GM12878 (cell line): ENCODE measurements around the gene CDHR5. TPM values are rescaled to one million over a fixed set of nuclear protein-coding genes. Genes with fewer than 3 reads are reported as not detected.

Experiments
- ATAC-seq: fragments of 200-7000 bp; cut with Tn5 transposase; 3 replicates; pipeline ENCODE4 v1.9.1; 2020; ENCODE audit warnings: mild to moderate bottlenecking, moderate library complexity
- BruUV-seq: library from RNA; stranded (reverse); fragments of 400-500 nt; replicated peaks from 2 replicates; lab custom pipeline; 2021; lab: Mats Ljungman, UMichigan
- CTCF ChIA-PET: fragments of 300-600 bp; sonication (Branson Sonifier 250); formaldehyde crosslinking; extraction: SDS; loops from one replicate; lab custom pipeline; 2021; ENCODE audit warnings: inconsistent platforms; lab: Yijun Ruan, JAX
- POLR2A ChIA-PET: fragments of 350-600 bp; formaldehyde crosslinking; extraction: SDS; loops from one replicate; lab custom pipeline; 2021; ENCODE audit warnings: inconsistent platforms; lab: Charles Lee
- RAD21 ChIA-PET: fragments of 300-600 bp; sonication (Branson Sonifier 250); formaldehyde crosslinking; loops from one replicate; lab custom pipeline; 2023; ENCODE audit warnings: antibody characterized with exemption; ENCODE audit not compliant: unreplicated experiment; lab: Charles Lee
- SMC1A ChIA-PET: fragments of 300-600 bp; sonication (Branson Sonifier 250); formaldehyde crosslinking; loops from one replicate; lab custom pipeline; 2023; ENCODE audit not compliant: unreplicated experiment, uncharacterized antibody; lab: Charles Lee
- DNase-seq: peaks from one replicate; pipeline ENCODE4 v3.0.0-alpha.2; 2011; ENCODE audit warnings: low read depth, low spot score
- FAIRE-seq: peaks from 3 replicates; lab custom pipeline; 2011; peaks lifted over from hg19 to GRCh38; lab: Jason Lieb, UNC
- H2AFZ ChIP-seq: 2 replicates; pipeline ENCODE4 v1.6.0; 2011; ENCODE audit warnings: low read depth, low read length, control low read depth; ENCODE audit not compliant: control insufficient read depth
- H3K27ac ChIP-seq: 2 replicates; pipeline ENCODE4 v1.5.1; 2011; ENCODE audit warnings: control low read depth; ENCODE audit not compliant: control insufficient read depth, insufficient read depth
- H3K27me3 ChIP-seq, 2 experiments: replicated peaks in 1 of 2; 2 replicates each; pipeline versions ENCODE4 v1.6.0 to v1.6.1; 2011; ENCODE audit warnings: low read length in 1 of 2; ENCODE audit not compliant: control insufficient read depth in 2 of 2, insufficient read depth in 2 of 2
- H3K36me3 ChIP-seq, 2 experiments: 2 replicates each; pipeline ENCODE4 v1.5.1; 2011; ENCODE audit warnings: low read length in 1 of 2; ENCODE audit not compliant: control insufficient read depth in 2 of 2, insufficient read depth in 2 of 2
- H3K4me1 ChIP-seq: 2 replicates; pipeline ENCODE4 v1.6.1; 2011; ENCODE audit warnings: mild to moderate bottlenecking, low read length, moderate library complexity, mixed read lengths; ENCODE audit not compliant: control insufficient read depth, insufficient read depth
- H3K4me2 ChIP-seq: 2 replicates; pipeline ENCODE4 v1.6.0; 2011; ENCODE audit warnings: control low read depth; ENCODE audit not compliant: control insufficient read depth, insufficient read depth
- H3K4me3 ChIP-seq: fragments of 200-600 bp; sonication (generic); 2 replicates; pipeline ENCODE4 v1.5.1; 2016
- H3K79me2 ChIP-seq: 2 replicates; pipeline ENCODE4 v1.6.0; 2011; ENCODE audit warnings: low read length; ENCODE audit not compliant: control insufficient read depth, insufficient read depth
- H3K9ac ChIP-seq: 2 replicates; pipeline ENCODE4 v1.8.0; 2011; ENCODE audit warnings: low read length, control low read depth, mixed read lengths; ENCODE audit not compliant: control insufficient read depth, insufficient read depth
- H3K9me3 ChIP-seq: replicated peaks from 3 replicates; pipeline ENCODE4 v1.5.1; 2011; ENCODE audit warnings: mild to moderate bottlenecking, low read length; ENCODE audit not compliant: control insufficient read depth, insufficient read depth
- H4K20me1 ChIP-seq: 2 replicates; pipeline ENCODE4 v1.6.0; 2011; ENCODE audit not compliant: control insufficient read depth, insufficient read depth
- ASH2L ChIP-seq: fragments of 300-600, 200-600 bp; sonication (generic); IDR thresholded peaks from 2 replicates; pipeline ENCODE4 v1.6.1; 2017; ENCODE audit warnings: low read depth, mild to moderate bottlenecking, borderline replicate concordance
- ATF7 ChIP-seq: fragments of 450-650 bp; IDR thresholded peaks from 2 replicates; pipeline ENCODE4 v1.6.1; 2016; ENCODE audit warnings: low read depth, mild to moderate bottlenecking
- CREM ChIP-seq: IDR thresholded peaks from 2 replicates; pipeline ENCODE4 v1.6.1; 2014; ENCODE audit warnings: antibody characterized with exemption, low read depth
- FOXM1 ChIP-seq: IDR thresholded peaks from 2 replicates; pipeline ENCODE4 v1.6.1; 2012; ENCODE audit warnings: low read depth, mild to moderate bottlenecking, inconsistent platforms, low read length, moderate library complexity
- KLF5 ChIP-seq: fragments of 450-650 bp; IDR thresholded peaks from 2 replicates; pipeline ENCODE4 v1.6.1; 2014; ENCODE audit warnings: mild to moderate bottlenecking; ENCODE audit not compliant: partially characterized antibody
- MXI1 ChIP-seq: fragments of 150-350 bp; IDR thresholded peaks from 2 replicates; pipeline ENCODE4 v1.6.1; 2011; ENCODE audit warnings: low read depth, mild to moderate bottlenecking, inconsistent platforms, low read length, improper control_type of control experiment
- NFYA ChIP-seq: IDR thresholded peaks from 2 replicates; pipeline ENCODE4 v1.6.1; 2011; ENCODE audit warnings: low read depth, mild to moderate bottlenecking, low read length, improper control_type of control experiment, borderline replicate concordance
- NR2C2 ChIP-seq: IDR thresholded peaks from 2 replicates; pipeline ENCODE4 v1.6.1; 2011; ENCODE audit warnings: borderline replicate concordance, low read depth; ENCODE audit not compliant: control insufficient read depth, insufficient read length
- PAX8 ChIP-seq: fragments of 450-650 bp; IDR thresholded peaks from 2 replicates; pipeline ENCODE4 v1.6.1; 2017; ENCODE audit warnings: mild to moderate bottlenecking, moderate library complexity
- STAT1 ChIP-seq: fragments of 450-650 bp; conservative IDR thresholded peaks from 2 replicates; pipeline ENCODE4 v1.6.1; 2014; ENCODE audit warnings: antibody characterized with exemption, mild to moderate bottlenecking
- ZNF207 ChIP-seq: fragments of 450-650 bp; IDR thresholded peaks from 2 replicates; pipeline ENCODE4 v1.6.1; 2014; ENCODE audit warnings: antibody characterized with exemption, mild to moderate bottlenecking, borderline replicate concordance
- ZNF274 ChIP-seq: IDR thresholded peaks from one replicate; pipeline ENCODE4 v1.8.0; 2011; ENCODE audit not compliant: insufficient read length, insufficient read depth
- ZNF384 ChIP-seq: IDR thresholded peaks from 2 replicates; pipeline ENCODE4 v1.6.1; 2012; ENCODE audit warnings: low read depth, mild to moderate bottlenecking, low read length, improper control_type of control experiment, borderline replicate concordance
- ZZZ3 ChIP-seq: IDR thresholded peaks from 2 replicates; pipeline ENCODE4 v1.6.1; 2011; ENCODE audit warnings: low read depth; ENCODE audit not compliant: control insufficient read depth, insufficient read length
- WGBS: methylation state at CpG from one replicate; pipeline ENCODE4 v1.1.6; 2016; ENCODE audit warnings: low lambda C conversion rate; ENCODE audit not compliant: insufficient replicate concordance, insufficient coverage; ENCODE audit errors: missing lambda C conversion rate; 5-methylcytosine and 5-hydroxymethylcytosine counted together
- in situ Hi-C: fragments of 300-500 bp; cut with MboI; formaldehyde crosslinking; loops from 9 replicates; pipeline ENCODE4 v1.14.3; 2018; ENCODE audit warnings: mixed read lengths
- intact Hi-C: fragments of 100-400 bp; cut with micrococcal nuclease; formaldehyde crosslinking; loops from one replicate; pipeline ENCODE4 v1.14.2; 2022; ENCODE audit not compliant: unreplicated experiment
- polyA plus RNA-seq, 11 experiments: library from polyadenylated mRNA; depleted of rRNA in 4 of 11; unstranded in 6 of 11; stranded (reverse) in 5 of 11; fragments of >200 nt; fragmentation: Nextera tagmentation in 4 of 11; fragmentation: Illumina TruSeq in 1 of 11; extraction: Ambion mirVana in 4 of 11; extraction: Trizol in 1 of 11; gene quantifications; 1 replicate in 1 of 11; 2 replicates in 10 of 11; pipeline versions ENCODE4 v1.2.1 to v1.2.3, GENCODE V29; 2011 to 2016; ENCODE audit warnings: inconsistent platforms in 2 of 11, missing spikeins in 2 of 11, low read depth in 1 of 11
- total RNA-seq, 4 experiments: library from RNA; depleted of rRNA in 3 of 4; stranded (reverse); fragments of >200 nt in 3 of 4; fragmentation: Illumina TruSeq in 1 of 4; extraction: Trizol in 1 of 4; gene quantifications; 2 replicates each; pipeline versions ENCODE4 v1.2.1 to v1.2.3, GENCODE V29; 2013 to 2021
- TF ChIP-seq, protein P1 (sequence below): IDR thresholded peaks from 2 replicates; pipeline ENCODE4 v1.6.1; 2011; ENCODE audit warnings: borderline replicate concordance, low read depth, mild to moderate bottlenecking, moderate library complexity, low read length; ENCODE audit not compliant: insufficient read depth, poor library complexity, severe bottlenecking

CDHR5 gene
- total and polyA plus RNA-seq, 10 of the 15 experiments (the other 5 are each of a cell fraction or from before 2014, with no cell fraction given): 0.06 TPM; not detected in 9

- TF ChIP-seq, protein P1, sequence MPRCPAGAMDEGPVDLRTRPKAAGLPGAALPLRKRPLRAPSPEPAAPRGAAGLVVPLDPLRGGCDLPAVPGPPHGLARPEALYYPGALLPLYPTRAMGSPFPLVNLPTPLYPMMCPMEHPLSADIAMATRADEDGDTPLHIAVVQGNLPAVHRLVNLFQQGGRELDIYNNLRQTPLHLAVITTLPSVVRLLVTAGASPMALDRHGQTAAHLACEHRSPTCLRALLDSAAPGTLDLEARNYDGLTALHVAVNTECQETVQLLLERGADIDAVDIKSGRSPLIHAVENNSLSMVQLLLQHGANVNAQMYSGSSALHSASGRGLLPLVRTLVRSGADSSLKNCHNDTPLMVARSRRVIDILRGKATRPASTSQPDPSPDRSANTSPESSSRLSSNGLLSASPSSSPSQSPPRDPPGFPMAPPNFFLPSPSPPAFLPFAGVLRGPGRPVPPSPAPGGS: no peak
- no peak for TF ChIP-seq ZNF384
Measured at GRCh38 chr11:581752-582151, 43.0 kb downstream of the CDHR5 start (continued).

DNA sequence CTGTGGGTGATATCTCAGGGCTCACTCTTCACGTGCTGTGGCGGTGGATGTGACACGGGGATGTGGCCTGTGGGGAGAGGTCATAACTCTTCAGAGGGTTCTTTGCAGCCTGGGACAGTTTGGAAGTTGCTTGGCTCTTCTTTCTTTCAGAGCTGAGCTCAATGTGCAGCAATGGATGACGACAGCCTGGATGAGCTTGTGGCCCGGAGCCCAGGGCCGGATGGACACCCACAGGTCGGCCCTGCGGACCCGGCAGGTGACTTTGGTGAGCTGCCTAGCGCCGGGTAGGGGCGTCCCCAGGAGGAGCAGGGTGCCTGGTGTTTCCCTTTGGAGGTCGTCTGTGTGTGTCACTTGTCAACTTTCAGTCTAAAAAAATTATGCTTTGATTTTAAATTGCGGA lies 43.4 kb downstream of the CDHR5 start:
- Histone ChIP-seq H3K27ac (no peak overlapping the region), H2AFZ (no peak overlapping the region), H3K79me2 (peaks cover 51% of the 10 kb centered on the region), H3K27me3 (no peaks in the 10 kb centered on the region), H3K9me3 (no peaks in the 10 kb centered on the region), H3K4me3 (no peak overlapping the region), H3K4me2 (no peak overlapping the region), H4K20me1 (peaks cover 28% of the 10 kb centered on the region), H3K9ac (no peak overlapping the region), H3K4me1 (peaks cover 12% of the 10 kb centered on the region), H3K36me3 (peaks cover 9 to 19% of the 10 kb centered on the region in 2 experiments)
- BruUV-seq: no TSS peak
- intact Hi-C loops (no loop called here), in situ Hi-C loops (no loop called here)
- no peak for ATAC-seq
- ChIA-PET POLR2A (interaction anchor here (0.8 kb wide), 1 partner anchor 123 kb away, joined by 4 read pairs; no protein-coding TSS in a partner anchor), RAD21 (no interaction called here), CTCF (interaction anchor here (0.6 kb wide), 1 partner anchor 32 kb away, joined by 3 read pairs; no protein-coding TSS in a partner anchor), SMC1A (no interaction called here)
- no peak for FAIRE-seq
- no peak for DNase-seq
- TF ChIP-seq KLF5 (no peak), NR2C2 (no peak), FOXM1 (no peak), ZNF207 (no peak), ZZZ3 (no peak), PAX8 (no peak), ASH2L (no peak), ATF7 (no peak), MXI1 (no peak), STAT1 (no peak), NFYA (no peak), CREM (no peak), ZNF274 (no peak)
- 98% methylated on average over 14 of the region's 14 CpGs for WGBS
